Stimulated activated CD4-positive, alpha-beta T cell treated with anti-CD3 and anti-CD28 coated beads, Interleukin-4, amount 100 ng/mL, for 24 hours (primary cell): ENCODE results near the gene EVI5L.
A peak's percentile ranks its signal among the peaks of the same experiment; 100 is the strongest.

Experiments
- DNase-seq: peaks from one replicate; pipeline ENCODE4 v3.0.0-alpha.2; 2020

Gene EVI5L

GRCh38 chr19:7903244-7904073, 73.4 kb downstream of the EVI5L start, which contains the start of gene MAP2K7:
MAP2K7 (plus strand) TSS chr19:7903877; CDS start chr19:7903945, 68 bp downstream.
- peak; percentile 100 for DNase-seq

GRCh38 chr19:7904074-7905020, 74.3 kb downstream of the EVI5L start:
- peak; percentile 55 for DNase-seq

- no peak for DNase-seq
Observed at GRCh38 chr19:7905268-7905667, 75.2 kb downstream of the EVI5L start.

- DNase-seq, result no peak
Observed at GRCh38 chr19:7905859-7906258, 75.8 kb downstream of the EVI5L start.

- DNase-seq, result no peak
Observed at GRCh38 chr19:7907122-7907521, 77.1 kb downstream of the EVI5L start.

- no peak for DNase-seq
Observed at GRCh38 chr19:7907544-7907943, 77.5 kb downstream of the EVI5L start.

GRCh38 chr19:7908078-7908699, 78.2 kb downstream of the EVI5L start:
- no peak for DNase-seq

- no peak for DNase-seq
Observed at GRCh38 chr19:7908742-7909461, 78.9 kb downstream of the EVI5L start.

- DNase-seq, result no peak
Observed at GRCh38 chr19:7909471-7910067, 79.6 kb downstream of the EVI5L start.

- DNase-seq, result no peak
Observed at GRCh38 chr19:7910321-7911161, 80.5 kb downstream of the EVI5L start.

GRCh38 chr19:7911508-7912143, 81.6 kb downstream of the EVI5L start:
- DNase-seq, result no peak

- DNase-seq, result no peak
Observed at GRCh38 chr19:7912144-7912696, 82.2 kb downstream of the EVI5L start.

GRCh38 chr19:7912697-7913564, 82.9 kb downstream of the EVI5L start:
- DNase-seq, result no peak

GRCh38 chr19:7913652-7914051, 83.6 kb downstream of the EVI5L start:
- DNase-seq, result no peak

- DNase-seq, result no peak
Observed at GRCh38 chr19:7914099-7914498, 84.1 kb downstream of the EVI5L start.
